H1 (cell line): ENCODE data around the gene SMARCAL1. TPM values are rescaled to one million over a fixed set of nuclear protein-coding genes. Genes with fewer than 3 reads are reported as not detected.

Experiments
- CTCF ChIA-PET: fragments of 300-600 bp; sonication (Branson Sonifier 250); formaldehyde crosslinking; loops from one replicate; lab custom pipeline; 2021; ENCODE audit not compliant: partially characterized antibody; lab: Charles Lee
- POLR2A ChIA-PET: fragments of 300-600 bp; sonication (Branson Sonifier 250); formaldehyde crosslinking; loops from one replicate; lab custom pipeline; 2021; ENCODE audit warnings: inconsistent platforms; ENCODE audit not compliant: partially characterized antibody; lab: Charles Lee
- DNase-seq, 2 experiments: peaks; one replicate each; pipeline versions ENCODE4 v3.0.0 to v3.0.0-alpha.2; 2010 to 2022; ENCODE audit warnings: low spot score in 2 of 2, low read depth in 1 of 2, mixed read lengths in 1 of 2
- FAIRE-seq: peaks from 2 replicates; lab custom pipeline; 2011; peaks lifted over from hg19 to GRCh38; lab: Jason Lieb, UNC
- H2AFZ ChIP-seq: 2 replicates; pipeline ENCODE4 v1.8.1; 2012; ENCODE audit warnings: low read length, inconsistent platforms
- H2AK5ac ChIP-seq: 2 replicates; pipeline ENCODE4 v1.6.1; 2013; ENCODE audit warnings: low read depth, low read length
- H2BK120ac ChIP-seq: replicated peaks from 2 replicates; pipeline ENCODE3; 2013; ENCODE audit warnings: low read depth, low read length, inconsistent platforms
- H2BK12ac ChIP-seq: 2 replicates; pipeline ENCODE4 v1.6.1; 2013; ENCODE audit warnings: low read depth, low read length
- H2BK15ac ChIP-seq: 2 replicates; pipeline ENCODE4 v1.6.1; 2013; ENCODE audit warnings: low read length
- H2BK20ac ChIP-seq: 2 replicates; pipeline ENCODE4 v1.6.1; 2013; ENCODE audit warnings: low read length
- H2BK5ac ChIP-seq: 2 replicates; pipeline ENCODE4 v1.6.1; 2013; ENCODE audit warnings: low read depth, low read length
- H3K14ac ChIP-seq: 2 replicates; pipeline ENCODE4 v1.6.1; 2013; ENCODE audit warnings: inconsistent platforms; ENCODE audit not compliant: insufficient read length
- H3K18ac ChIP-seq: 2 replicates; pipeline ENCODE4 v1.6.1; 2013; ENCODE audit warnings: low read length; ENCODE audit errors: extremely low read depth
- H3K23ac ChIP-seq: 2 replicates; pipeline ENCODE4 v1.6.1; 2013; ENCODE audit warnings: inconsistent platforms; ENCODE audit not compliant: insufficient read length
- H3K23me2 ChIP-seq: 2 replicates; pipeline ENCODE4 v1.6.1; 2013; ENCODE audit warnings: low read depth, low read length
- H3K27ac ChIP-seq: 2 replicates; pipeline ENCODE4 v1.6.1; 2011; ENCODE audit warnings: low read depth, low read length, inconsistent platforms
- H3K27me3 ChIP-seq, 4 experiments: replicated peaks in 1 of 4; 1 replicate in 1 of 4; 2 replicates in 3 of 4; pipeline versions ENCODE4 v1.6.1 to v1.8.1; 2011 to 2013; ENCODE audit warnings: low read length in 3 of 4, mild to moderate bottlenecking in 3 of 4, inconsistent platforms in 2 of 4, mixed read lengths in 2 of 4, moderate library complexity in 1 of 4; ENCODE audit not compliant: control insufficient read depth in 3 of 4, insufficient read depth in 3 of 4; ENCODE audit errors: extremely low read depth in 1 of 4
- H3K36me3 ChIP-seq, 4 experiments: 2 replicates each; pipeline versions ENCODE4 v1.6.1 to v1.8.1; 2011 to 2013; ENCODE audit warnings: mild to moderate bottlenecking in 4 of 4, low read length in 3 of 4, moderate library complexity in 2 of 4, control low read depth in 1 of 4, inconsistent platforms in 1 of 4; ENCODE audit not compliant: insufficient read depth in 4 of 4, control insufficient read depth in 2 of 4
- H3K4ac ChIP-seq: replicated peaks from 2 replicates; pipeline ENCODE3; 2013; ENCODE audit warnings: low read length, low read depth, mixed read lengths, inconsistent platforms; ENCODE audit not compliant: insufficient read length
- H3K4me1 ChIP-seq, 4 experiments: replicated peaks in 1 of 4; 1 replicate in 1 of 4; 2 replicates in 3 of 4; pipeline versions ENCODE4 v1.6.1 to v1.8.1; 2011 to 2013; ENCODE audit warnings: low read length in 3 of 4, inconsistent platforms in 2 of 4, mixed read lengths in 1 of 4; ENCODE audit not compliant: insufficient read depth in 4 of 4, control insufficient read depth in 3 of 4
- H3K4me2 ChIP-seq, 2 experiments: 2 replicates each; pipeline versions ENCODE4 v1.6.1 to v1.8.1; 2011 to 2013; ENCODE audit warnings: low read depth in 2 of 2, low read length in 2 of 2, control low read depth in 1 of 2, inconsistent platforms in 1 of 2, mild to moderate bottlenecking in 1 of 2; ENCODE audit not compliant: insufficient read depth in 1 of 2
- H3K4me3 ChIP-seq, 4 experiments: fragments of 200-600, 300-600 bp in 1 of 4; sonication (generic), shearing (Covaris generic), sonication (Bioruptor Twin) in 1 of 4; 2 replicates each; pipeline versions ENCODE4 v1.5.1 to v1.8.1; 2011 to 2016; ENCODE audit warnings: low read length in 4 of 4, low read depth in 3 of 4, control low read depth in 2 of 4, inconsistent platforms in 2 of 4, mild to moderate bottlenecking in 2 of 4, mixed read lengths in 1 of 4, moderate library complexity in 1 of 4; ENCODE audit not compliant: insufficient read depth in 2 of 4; ENCODE audit errors: extremely low read depth in 1 of 4
- H3K56ac ChIP-seq: replicated peaks from 2 replicates; pipeline ENCODE3; 2013; ENCODE audit warnings: low read depth, mild to moderate bottlenecking, mixed read lengths, low read length, inconsistent platforms; ENCODE audit not compliant: insufficient read length
- H3K79me1 ChIP-seq: 2 replicates; pipeline ENCODE4 v1.6.1; 2013; ENCODE audit warnings: low read depth, low read length, control low read depth
- H3K79me2 ChIP-seq, 2 experiments: 2 replicates each; pipeline versions ENCODE4 v1.6.1 to v1.8.1; 2012 to 2013; ENCODE audit warnings: low read length in 2 of 2, mild to moderate bottlenecking in 2 of 2, inconsistent platforms in 1 of 2; ENCODE audit not compliant: insufficient read depth in 2 of 2, control insufficient read depth in 1 of 2
- H3K9ac ChIP-seq, 4 experiments: replicated peaks in 1 of 4; 1 replicate in 1 of 4; 2 replicates in 3 of 4; pipeline versions ENCODE4 v1.6.1 to v1.8.1; 2011 to 2013; ENCODE audit warnings: low read depth in 3 of 4, low read length in 3 of 4, control low read depth in 2 of 4, mild to moderate bottlenecking in 2 of 4, moderate library complexity in 2 of 4, inconsistent platforms in 1 of 4; ENCODE audit errors: extremely low read depth in 1 of 4
- H3K9me3 ChIP-seq, 2 experiments: 2 replicates each; pipeline versions ENCODE4 v1.6.1 to v1.8.1; 2012 to 2013; ENCODE audit warnings: mild to moderate bottlenecking in 2 of 2, moderate library complexity in 2 of 2, control low read depth in 1 of 2, inconsistent platforms in 1 of 2, low read depth in 1 of 2, low read length in 1 of 2, mixed read lengths in 1 of 2; ENCODE audit not compliant: insufficient read depth in 2 of 2
- H4K20me1 ChIP-seq, 2 experiments: replicated peaks in 1 of 2; 2 replicates each; pipeline versions ENCODE3 to v1.8.1; 2011 to 2013; ENCODE audit warnings: inconsistent platforms in 2 of 2, low read length in 2 of 2, mild to moderate bottlenecking in 1 of 2; ENCODE audit not compliant: insufficient read depth in 2 of 2, control insufficient read depth in 1 of 2
- H4K5ac ChIP-seq: 2 replicates; pipeline ENCODE4 v1.6.1; 2013; ENCODE audit warnings: low read length, low read depth, mixed read lengths, inconsistent platforms; ENCODE audit not compliant: insufficient read length
- H4K8ac ChIP-seq: 2 replicates; pipeline ENCODE4 v1.8.0; 2013; ENCODE audit warnings: mild to moderate bottlenecking, moderate library complexity, low read length, inconsistent platforms; ENCODE audit not compliant: insufficient read depth; ENCODE audit errors: extremely low read depth
- H4K91ac ChIP-seq: replicated peaks from 2 replicates; pipeline ENCODE3; 2013; ENCODE audit warnings: low read length, mixed read lengths, inconsistent platforms; ENCODE audit not compliant: insufficient read length
- ATF3 ChIP-seq: IDR thresholded peaks from 2 replicates; pipeline ENCODE4 v1.6.1; 2011; ENCODE audit warnings: low read depth, mild to moderate bottlenecking, low read length; ENCODE audit not compliant: insufficient read depth
- BCL11A ChIP-seq, 2 experiments: IDR thresholded peaks; one replicate each; pipeline ENCODE4 v1.6.1; 2011; ENCODE audit warnings: low read depth in 2 of 2, low read length in 2 of 2, mild to moderate bottlenecking in 2 of 2
- CEBPB ChIP-seq: IDR thresholded peaks from 2 replicates; pipeline ENCODE4 v1.6.1; 2012; ENCODE audit warnings: low read depth, low read length
- CHD2 ChIP-seq: IDR thresholded peaks from 2 replicates; pipeline ENCODE4 v1.6.1; 2012; ENCODE audit warnings: low read length, improper control_type of control experiment
- E2F6 ChIP-seq: IDR thresholded peaks from 2 replicates; pipeline ENCODE4 v1.6.1; 2012; ENCODE audit warnings: inconsistent platforms
- JUN ChIP-seq: IDR thresholded peaks from 2 replicates; pipeline ENCODE4 v1.6.1; 2011; ENCODE audit warnings: low read depth, mild to moderate bottlenecking, improper control_type of control experiment, low read length
- JUND ChIP-seq: IDR thresholded peaks from 2 replicates; pipeline ENCODE4 v1.6.1; 2011; ENCODE audit warnings: mild to moderate bottlenecking, improper control_type of control experiment, low read length
- KDM1A ChIP-seq: fragments of 200-600, 300-600 bp; sonication (generic); IDR thresholded peaks from 2 replicates; pipeline ENCODE4 v1.7.1; 2016; ENCODE audit warnings: mild to moderate bottlenecking, low read length, borderline replicate concordance
- KDM4A ChIP-seq: IDR thresholded peaks from one replicate; pipeline ENCODE4 v1.7.1; 2012; ENCODE audit warnings: low read depth, mild to moderate bottlenecking, moderate library complexity, low read length, inconsistent platforms; ENCODE audit not compliant: severe bottlenecking
- PHF8 ChIP-seq: fragments of 200-600 bp; sonication (generic); conservative IDR thresholded peaks from 2 replicates; pipeline ENCODE4 v1.7.1; 2012; ENCODE audit warnings: low read depth, mild to moderate bottlenecking, inconsistent platforms, low read length, moderate library complexity
- RXRA ChIP-seq: IDR thresholded peaks from 2 replicates; pipeline ENCODE4 v1.6.1; 2011; ENCODE audit warnings: low read depth, mild to moderate bottlenecking, low read length, moderate library complexity; ENCODE audit not compliant: insufficient read depth
- SP2 ChIP-seq: IDR thresholded peaks from 2 replicates; pipeline ENCODE4 v1.6.1; 2012; ENCODE audit warnings: mild to moderate bottlenecking, low read length, inconsistent platforms
- YY1 ChIP-seq: IDR thresholded peaks from 2 replicates; pipeline ENCODE4 v1.6.1; 2011; ENCODE audit warnings: low read depth, mild to moderate bottlenecking, low read length
- WGBS, 2 experiments: shearing (Covaris generic) in 1 of 2; methylation state at CpG; one replicate each; pipeline versions ENCODE4 v1.1.6 to v1.1.7; 2013 to 2015; ENCODE audit warnings: low lambda C conversion rate in 2 of 2, mixed read lengths in 2 of 2, inconsistent platforms in 1 of 2, low coverage in 1 of 2, missing lambda C conversion rate in 1 of 2; ENCODE audit not compliant: insufficient replicate concordance in 2 of 2, insufficient coverage in 1 of 2, insufficient read length in 1 of 2; ENCODE audit errors: extremely low coverage in 1 of 2, missing lambda C conversion rate in 1 of 2; 5-methylcytosine and 5-hydroxymethylcytosine counted together
- polyA plus RNA-seq, 7 experiments: library from polyadenylated mRNA; depleted of rRNA in 3 of 7; stranded (reverse) in 5 of 7; unstranded in 2 of 7; fragments of >200 nt in 5 of 7; fragments of 200-250 nt in 2 of 7; gene quantifications; 1 replicate in 5 of 7; 2 replicates in 1 of 7; 4 replicates in 1 of 7; pipeline versions ENCODE4 v1.2.1 to v1.2.3, GENCODE V29; 2011 to 2013; ENCODE audit warnings: missing spikeins in 2 of 7, mixed read lengths in 2 of 7
- total RNA-seq: library from RNA; stranded (reverse); fragmentation: NEBNext Ultra II Directional; extraction: Animal tissue kit (Norgen Biotek cat#: 25700); gene quantifications from 2 replicates; pipeline ENCODE4 v1.2.1, GENCODE V29; 2021

The SMARCAL1 gene
- total and polyA plus RNA-seq, 2 of the 8 experiments (the other 6 are each of a cell fraction or from before 2014, with no cell fraction given) = 17.6 to 17.9 TPM

GRCh38 chr2:216464104-216464720, 51.9 kb downstream of the SMARCAL1 start:
- Histone ChIP-seq H2BK5ac (no peak overlapping the region), H2BK120ac (no peak overlapping the region), H3K36me3 (peaks cover 0 to 5% (median 0%) of the 10 kb centered on the region in 4 experiments; a peak in 1 of 8 replicates), H3K27me3 (no peaks in the 10 kb centered on the region), H4K91ac (no peak overlapping the region), H3K56ac (no peak overlapping the region), H2BK15ac (no peak overlapping the region), H3K79me1 (no peaks in the 10 kb centered on the region), H4K8ac (no peak overlapping the region), H3K18ac (no peak overlapping the region), H3K23ac (no peak overlapping the region), H2BK12ac (no peak overlapping the region), H3K14ac (no peak overlapping the region), H3K9ac (no peak overlapping the region), H3K9me3 (no peaks in the 10 kb centered on the region), H3K4me2 (no peak overlapping the region), H3K4me1 (no peaks in the 10 kb centered on the region), H3K4me3 (no peak overlapping the region), H2AK5ac (no peak overlapping the region), H3K27ac (no peak overlapping the region), H2BK20ac (no peak overlapping the region), H3K4ac (no peak overlapping the region), H3K79me2 (no peaks in the 10 kb centered on the region), H2AFZ (no peak overlapping the region), H3K23me2 (no peaks in the 10 kb centered on the region), H4K20me1 (no peaks in the 10 kb centered on the region), H4K5ac (no peak overlapping the region)
- CTCF ChIA-PET = interaction anchor here (0.5 to 0.8 kb wide), 3 partner anchors 15 to 249 kb away, joined by 3 read pairs; no protein-coding TSS in a partner anchor
- FAIRE-seq (no peak), DNase-seq (no peak)
- POLR2A ChIA-PET = interaction anchor here (1.0 kb wide), 1 partner anchor 35 kb away, joined by 4 read pairs; the partner anchor contains the start of gene RPL37A
- WGBS, 2 experiments = 93% methylated on average over 6 of the region's 6 CpGs; no CpG with 5 or more reads in 1 of the 2 experiments
- no peak for TF ChIP-seq ATF3
- TF ChIP-seq CHD2 = no peak
- TF ChIP-seq SP2 = no peak
- no peak for TF ChIP-seq JUND
- no peak for TF ChIP-seq E2F6
- TF ChIP-seq CEBPB = no peak
- no peak for TF ChIP-seq YY1
- no peak for TF ChIP-seq PHF8
- no peak for TF ChIP-seq KDM1A
- no peak for TF ChIP-seq RXRA
- no peak for TF ChIP-seq BCL11A (IDR thresholded peaks at IDR 0.05; ENCODE audit: low read depth in 2 of 2, low read length in 2 of 2)
- no peak for TF ChIP-seq JUN
- TF ChIP-seq KDM4A = no peak
